ENCODE data around the gene HLA-DRB1.
"Not testable (repeated sequence)": the region's sequence is repeated elsewhere in the genome, so short reads cannot be mapped to it uniquely, and the experiment has no call there.

Gene HLA-DRB1

GRCh38 chr6:32562940-32563339, 26.7 kb downstream of the HLA-DRB1 start:
- DNase-seq (ENCODE audit: low read depth in 2 of 2), result no peak

- no peak for DNase-seq (ENCODE audit: low read depth in 2 of 2)
Observed at GRCh38 chr6:32559747-32560146, 29.9 kb downstream of the HLA-DRB1 start.

GRCh38 chr6:32558426-32559057, 31.1 kb downstream of the HLA-DRB1 start:
- DNase-seq (ENCODE audit: low read depth in 2 of 2), result no peak

- DNase-seq (ENCODE audit: low read depth in 2 of 2), result no peak
Observed at GRCh38 chr6:32554116-32554965, 35.3 kb downstream of the HLA-DRB1 start.

- no peak for DNase-seq (ENCODE audit: low read depth in 2 of 2)
Observed at GRCh38 chr6:32553037-32553742, 36.5 kb downstream of the HLA-DRB1 start.

GRCh38 chr6:32551410-32551809, 38.2 kb downstream of the HLA-DRB1 start:
- no peak for DNase-seq (ENCODE audit: low read depth in 2 of 2)

- DNase-seq (ENCODE audit: low read depth in 2 of 2), result no peak
Observed at GRCh38 chr6:32539839-32540238, 49.8 kb downstream of the HLA-DRB1 start.

- not testable (repeated sequence) for DNase-seq (ENCODE audit: low read depth in 2 of 2)
Observed at GRCh38 chr6:32530431-32530793, 59.2 kb downstream of the HLA-DRB1 start.

- no peak for DNase-seq (ENCODE audit: low read depth in 2 of 2)
Observed at GRCh38 chr6:32529697-32530430, 59.8 kb downstream of the HLA-DRB1 start, which contains the start of gene HLA-DRB5. TSS of gene HLA-DRB5 (minus strand) at chr6:32530287. CDS start at chr6:32530224, 63 bp downstream.

Measured in activated CD8-positive, alpha-beta memory T cell treated with anti-CD3 and anti-CD28 coated beads for 4 hours (primary cell).